GM11168 (cell line): ENCODE results near the gene ACTN1.
"Not testable (repeated sequence)": the region's sequence is repeated elsewhere in the genome, so short reads cannot be mapped to it uniquely, and the experiment has no call there.

ENCODE experiments used
- in situ Hi-C: fragments of 300-500 bp; cut with MboI; formaldehyde crosslinking; loops from one replicate; pipeline ENCODE4 v1.12.0; 2022; ENCODE audit warnings: low sequenced_read_pairs; ENCODE audit not compliant: unreplicated experiment

ACTN1 gene

GRCh38 chr14:68987653-68988036 lies 8.5 kb upstream of the ACTN1 start:
- in situ Hi-C loops, result no loop called here

- in situ Hi-C loops, result no loop called here
These were observed 8.0 kb upstream of the ACTN1 start for GRCh38 chr14:68986926-68987652.

DNA sequence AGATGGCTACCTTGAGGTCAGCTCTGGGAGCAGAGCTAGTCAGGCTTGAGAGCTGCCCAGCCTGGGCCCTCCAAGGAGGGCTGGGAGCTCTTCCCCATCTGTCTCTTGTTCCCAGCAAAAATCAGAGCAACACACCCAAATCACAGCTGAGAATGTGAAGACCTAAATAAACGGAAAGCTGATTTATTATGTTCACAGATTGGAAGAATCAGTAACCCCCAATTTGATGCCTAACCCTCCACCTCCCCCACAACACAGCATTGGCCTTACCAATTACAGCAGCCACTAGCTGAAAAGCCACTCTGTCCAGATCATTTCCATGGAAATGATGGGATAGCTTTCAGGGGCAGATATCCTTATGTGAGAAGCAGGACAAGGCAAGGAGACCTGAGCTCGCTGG lies 7.1 kb upstream of the ACTN1 start:
- in situ Hi-C loops, result no loop called here

- in situ Hi-C loops, result no loop called here
These were observed 5.6 kb upstream of the ACTN1 start for GRCh38 chr14:68984686-68985085.

DNA sequence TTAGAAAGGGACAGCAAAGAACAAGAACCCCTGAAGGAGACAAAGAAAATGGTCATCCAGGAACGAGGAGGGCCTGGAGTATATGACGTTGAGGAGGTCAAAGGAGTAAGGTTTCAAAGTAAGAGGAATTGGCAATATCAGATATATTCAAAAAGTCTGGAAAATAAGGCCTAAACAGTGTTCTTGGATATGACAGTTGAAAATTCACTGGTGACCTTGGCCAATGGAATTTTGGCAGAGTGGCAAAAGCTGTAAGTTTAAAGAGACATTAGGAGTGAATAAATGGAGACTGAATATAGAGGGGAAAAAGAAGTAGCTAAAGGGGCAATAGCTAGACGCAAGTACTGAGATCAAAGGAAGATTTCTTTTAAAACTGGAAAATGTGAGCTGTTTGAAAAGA lies 4.1 kb upstream of the ACTN1 start:
- in situ Hi-C loops, result no loop called here

DNA sequence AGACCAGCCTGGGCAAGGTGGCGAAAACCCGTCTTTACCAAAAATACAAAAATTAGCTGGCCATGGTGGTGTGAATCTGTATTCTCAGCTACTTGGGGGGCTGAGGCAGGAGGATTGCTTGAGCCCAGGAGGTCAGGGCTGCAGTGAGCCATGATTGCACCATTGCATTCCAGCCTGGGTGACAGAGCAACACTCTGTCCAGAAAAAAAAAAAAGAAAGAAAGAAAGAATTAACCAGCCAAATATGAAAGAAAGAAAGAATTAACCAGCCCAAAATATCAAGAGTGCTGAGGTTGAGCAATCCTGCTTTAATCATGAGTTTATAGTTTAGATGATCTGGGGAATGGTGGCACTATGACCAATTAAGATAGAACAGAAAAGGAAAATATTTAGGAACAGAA lies 3.5 kb upstream of the ACTN1 start:
- in situ Hi-C loops, result no loop called here

- in situ Hi-C loops, result no loop called here
These were observed 2.5 kb upstream of the ACTN1 start for GRCh38 chr14:68981539-68981976.

DNA sequence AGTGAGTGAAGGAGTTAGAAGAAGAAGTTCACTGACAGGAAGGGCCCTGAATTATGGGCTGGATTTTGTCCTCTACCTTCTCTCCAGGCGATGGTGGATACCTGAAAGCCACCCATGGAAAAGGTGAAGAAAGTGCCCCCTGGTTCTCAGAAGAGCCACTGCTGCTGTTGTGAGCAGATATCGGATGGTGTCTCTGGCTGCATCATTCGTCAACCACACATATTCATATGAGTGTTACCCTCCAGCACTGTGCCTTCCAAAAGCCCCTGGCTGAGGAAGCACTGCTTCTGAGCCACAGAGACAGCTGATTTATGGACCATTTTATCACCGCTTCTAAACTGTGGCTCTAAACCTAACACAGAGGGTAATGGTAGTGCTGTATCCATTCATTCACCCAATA lies 2.0 kb upstream of the ACTN1 start:
- in situ Hi-C loops, result no loop called here

DNA sequence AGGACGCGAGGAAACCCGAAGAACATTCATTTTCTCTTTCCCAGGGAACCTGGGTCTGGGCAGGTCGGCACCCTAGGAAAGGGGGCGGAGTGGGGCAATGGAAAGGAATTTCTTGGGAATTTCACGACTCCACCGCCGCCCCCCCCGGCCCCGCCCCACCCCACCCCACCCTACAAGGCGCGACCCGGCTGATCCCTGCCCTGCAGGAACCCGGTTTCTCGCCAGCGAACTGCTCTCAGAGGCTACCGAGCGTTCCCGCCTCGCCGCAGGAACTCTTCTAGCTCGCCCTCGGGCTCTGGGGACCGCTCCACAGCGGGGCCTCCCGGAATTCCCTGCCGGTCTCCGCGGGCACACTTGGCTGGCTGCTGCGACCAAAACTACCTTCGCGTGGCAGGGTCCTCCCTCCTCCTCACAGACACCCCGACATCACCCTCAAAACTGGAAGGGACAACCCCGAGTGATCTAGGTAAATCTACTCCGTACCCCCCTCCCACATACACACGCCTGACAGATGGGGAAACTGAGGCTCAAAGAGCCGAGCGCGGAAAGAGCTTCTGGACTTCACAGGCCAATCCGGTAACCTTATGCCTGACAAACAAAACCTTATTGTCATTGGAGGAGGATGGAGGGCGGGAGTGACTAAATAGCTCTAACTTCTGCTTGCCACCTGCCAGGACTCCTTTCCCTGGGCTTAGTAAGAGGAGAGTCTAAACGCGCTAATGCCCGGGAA lies 785 bp upstream of the ACTN1 start:
- in situ Hi-C loops, result no loop called here

- in situ Hi-C loops, result no loop called here
These were observed 760 bp downstream of the ACTN1 start for GRCh38 chr14:68978172-68978911.

- in situ Hi-C loops, result no loop called here
These were observed 1.4 kb downstream of the ACTN1 start for GRCh38 chr14:68977718-68978171.

DNA sequence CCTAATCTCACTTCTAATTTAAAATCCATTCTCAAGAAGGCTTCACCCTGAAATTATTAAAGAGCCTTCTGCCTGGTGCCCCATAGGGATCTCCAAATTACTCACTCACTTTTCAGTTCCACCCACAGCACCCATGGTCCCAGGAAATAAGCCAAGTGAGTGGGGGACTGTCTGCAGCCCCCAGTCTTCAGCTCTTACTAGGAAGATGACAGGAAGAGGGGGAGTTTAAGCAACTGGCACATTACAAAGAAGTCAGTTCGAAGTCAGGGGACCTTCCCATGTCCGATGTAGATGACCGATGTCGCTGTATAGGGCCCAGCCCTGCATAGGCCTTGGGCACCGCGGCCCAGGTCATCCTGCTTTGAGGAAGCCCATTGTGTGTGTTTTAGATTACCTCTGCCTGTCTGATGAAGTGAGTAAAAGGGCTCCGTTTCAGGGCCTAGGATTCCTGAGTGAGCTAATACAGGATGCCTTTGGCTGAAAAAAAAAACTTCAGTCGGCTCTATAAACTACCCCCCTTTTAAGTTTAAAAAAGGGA lies 1.9 kb downstream of the ACTN1 start:
- in situ Hi-C loops, result no loop called here

DNA sequence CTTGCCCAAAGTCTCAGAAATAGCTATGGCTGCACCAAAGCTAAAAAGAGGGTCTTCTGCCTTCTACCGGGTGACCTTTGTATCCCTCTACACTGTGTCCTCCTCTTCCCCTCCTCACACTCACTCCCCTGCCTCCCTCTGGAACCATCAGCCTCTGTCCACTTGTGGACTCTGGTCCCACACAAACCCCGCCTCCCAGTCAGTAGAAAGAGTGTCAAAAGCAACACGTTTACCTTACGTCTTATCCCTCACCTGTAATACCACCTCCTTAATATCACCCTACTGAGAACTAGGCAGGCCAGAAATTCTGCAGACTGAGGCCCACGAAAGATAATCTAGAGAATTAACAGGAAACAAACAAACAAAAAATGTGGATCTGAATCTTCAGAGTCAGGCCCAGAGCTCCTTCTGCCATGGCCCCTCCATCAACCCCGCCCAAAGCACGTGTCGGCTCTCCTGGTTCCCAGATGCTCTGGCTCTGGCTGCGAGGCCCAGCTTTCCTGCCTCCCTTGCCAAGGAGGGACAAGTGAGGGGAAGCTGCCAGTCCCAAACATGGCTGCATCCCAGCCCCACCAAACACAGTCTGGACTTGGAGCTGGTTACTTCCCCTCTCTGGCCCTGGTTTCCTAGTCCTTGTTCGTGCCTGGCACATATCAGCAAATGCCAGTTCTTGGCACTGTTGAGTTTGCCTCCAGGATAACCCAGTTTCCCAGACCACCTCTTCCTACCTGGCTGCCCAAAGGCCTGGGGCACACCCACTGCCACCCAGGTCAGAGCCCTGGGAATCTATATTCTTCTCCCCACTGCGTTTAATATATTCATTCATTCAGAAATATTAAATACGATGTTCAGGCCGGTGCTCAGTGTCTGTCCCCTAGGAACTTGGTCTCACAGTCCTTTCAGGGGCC lies 2.7 kb downstream of the ACTN1 start:
- in situ Hi-C loops, result no loop called here

- in situ Hi-C loops, result no loop called here
These were observed 3.4 kb downstream of the ACTN1 start for GRCh38 chr14:68975667-68976066.

GRCh38 chr14:68974759-68975347 lies 4.2 kb downstream of the ACTN1 start:
- in situ Hi-C loops, result no loop called here

GRCh38 chr14:68973639-68974038 lies 5.5 kb downstream of the ACTN1 start:
- in situ Hi-C loops, result no loop called here

GRCh38 chr14:68973219-68973565 lies 5.9 kb downstream of the ACTN1 start:
- in situ Hi-C loops, result not testable (repeated sequence)

- in situ Hi-C loops, result no loop called here
These were observed 6.4 kb downstream of the ACTN1 start for GRCh38 chr14:68972507-68973218.
